Cardiac fibroblast (primary cell): ENCODE results near the gene TMEM187.

ENCODE experiments used
- DNase-seq, 2 donors: peaks; one replicate each; pipeline versions ENCODE4 v3.0.0 to v3.0.0-alpha.2; 2010; ENCODE audit warnings: low read depth in 2 of 2
- H3K4me3 ChIP-seq, 2 donors: replicated peaks in 1 of 2; 1 replicate in 1 of 2; 2 replicates in 1 of 2; pipeline ENCODE4 v1.5.1; 2011; ENCODE audit warnings: low read depth in 2 of 2, low read length in 2 of 2, mild to moderate bottlenecking in 2 of 2, moderate library complexity in 1 of 2
- TF ChIP-seq, protein P1 (sequence below): IDR thresholded peaks from one replicate; pipeline ENCODE4 v1.5.1; 2011; ENCODE audit warnings: low read depth, mild to moderate bottlenecking, low read length, inconsistent platforms

Gene TMEM187

GRCh38 chrX:154012336-154012991 is 39.9 kb downstream of the TMEM187 start:
- H3K4me3 ChIP-seq: no peak overlapping the region
- TF ChIP-seq, protein P1, sequence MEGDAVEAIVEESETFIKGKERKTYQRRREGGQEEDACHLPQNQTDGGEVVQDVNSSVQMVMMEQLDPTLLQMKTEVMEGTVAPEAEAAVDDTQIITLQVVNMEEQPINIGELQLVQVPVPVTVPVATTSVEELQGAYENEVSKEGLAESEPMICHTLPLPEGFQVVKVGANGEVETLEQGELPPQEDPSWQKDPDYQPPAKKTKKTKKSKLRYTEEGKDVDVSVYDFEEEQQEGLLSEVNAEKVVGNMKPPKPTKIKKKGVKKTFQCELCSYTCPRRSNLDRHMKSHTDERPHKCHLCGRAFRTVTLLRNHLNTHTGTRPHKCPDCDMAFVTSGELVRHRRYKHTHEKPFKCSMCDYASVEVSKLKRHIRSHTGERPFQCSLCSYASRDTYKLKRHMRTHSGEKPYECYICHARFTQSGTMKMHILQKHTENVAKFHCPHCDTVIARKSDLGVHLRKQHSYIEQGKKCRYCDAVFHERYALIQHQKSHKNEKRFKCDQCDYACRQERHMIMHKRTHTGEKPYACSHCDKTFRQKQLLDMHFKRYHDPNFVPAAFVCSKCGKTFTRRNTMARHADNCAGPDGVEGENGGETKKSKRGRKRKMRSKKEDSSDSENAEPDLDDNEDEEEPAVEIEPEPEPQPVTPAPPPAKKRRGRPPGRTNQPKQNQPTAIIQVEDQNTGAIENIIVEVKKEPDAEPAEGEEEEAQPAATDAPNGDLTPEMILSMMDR: no peak
- peak in 1 of 2 donors; percentile 29 for DNase-seq

DNA sequence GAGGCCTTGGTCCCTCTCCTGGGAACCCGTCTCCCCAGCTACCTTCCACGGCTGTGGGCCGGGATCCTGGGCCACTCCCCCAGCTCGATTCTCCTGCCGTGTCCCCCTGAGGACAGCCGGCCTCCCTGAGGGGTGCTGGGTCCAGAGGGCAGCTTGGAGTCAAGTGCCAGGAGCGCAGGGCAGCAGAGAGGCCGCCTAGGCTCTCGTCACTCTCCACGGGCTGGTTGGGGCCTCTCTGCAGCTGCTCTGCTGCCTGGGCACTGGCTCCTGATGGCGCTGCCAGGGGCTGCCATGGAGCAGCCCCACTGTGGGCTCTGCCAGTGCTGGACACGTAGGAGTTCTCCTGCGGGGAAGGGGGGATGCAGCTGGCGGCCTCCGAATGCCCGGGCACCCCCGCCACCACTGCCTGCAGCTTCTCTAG is 40.5 kb downstream of the TMEM187 start:
- DNase-seq: no peak
- H3K4me3 ChIP-seq: no peak overlapping the region
- TF ChIP-seq, protein P1: no peak

- TF ChIP-seq, protein P1: peak; percentile 78
- no peak overlapping the region for H3K4me3 ChIP-seq
- peak; percentile 33 to 45 for DNase-seq
Observed at GRCh38 chrX:154013614-154014360, 41.2 kb downstream of the TMEM187 start.

DNA sequence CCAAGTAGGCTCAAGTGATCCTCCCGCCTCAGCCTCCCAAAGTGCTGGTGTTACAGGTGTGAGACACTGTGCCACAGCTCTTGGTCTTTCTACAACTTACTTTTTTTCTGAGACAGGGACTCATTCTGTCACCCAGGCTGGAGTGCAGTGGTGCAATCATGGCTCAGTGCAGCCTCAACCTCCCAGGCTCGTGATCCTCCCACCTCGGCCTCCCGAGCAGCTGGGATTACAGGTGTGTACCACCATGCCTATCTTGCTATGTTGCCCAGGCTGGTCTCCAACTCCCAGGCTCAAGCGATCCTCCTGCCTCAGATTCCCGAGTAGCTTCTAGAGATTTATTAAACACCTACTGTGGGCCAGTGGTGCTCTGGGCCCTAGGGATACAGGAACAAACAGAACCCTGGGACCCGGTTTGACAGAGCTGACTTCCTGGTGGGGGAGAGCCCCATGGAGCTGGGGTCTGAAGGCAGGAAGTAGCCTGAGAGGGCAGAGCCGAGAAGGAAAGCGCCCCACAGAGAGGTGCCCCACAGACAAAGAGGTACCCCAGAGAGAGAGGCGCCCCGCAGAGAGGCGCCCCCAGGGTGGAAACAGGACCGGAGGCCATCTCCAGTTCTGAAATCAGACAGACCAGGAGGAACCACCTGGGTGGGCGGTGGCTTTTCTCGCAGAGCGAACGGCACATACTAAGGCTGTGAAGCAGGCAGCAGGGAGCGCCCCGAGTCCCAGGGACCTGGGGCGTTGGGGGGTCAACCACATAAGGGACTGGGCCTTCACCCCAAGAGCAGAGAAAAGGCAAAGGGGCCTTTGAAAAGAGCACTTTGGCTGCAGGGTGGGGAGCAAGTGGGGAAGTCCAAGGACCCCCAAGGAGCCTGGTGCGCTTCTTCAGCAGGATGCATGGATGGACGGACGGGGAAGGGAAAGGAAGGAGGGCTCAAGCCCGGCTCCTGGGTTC is 42.2 kb downstream of the TMEM187 start:
- TF ChIP-seq, protein P1: no peak
- DNase-seq: no peak
- H3K4me3 ChIP-seq: no peak overlapping the region

- DNase-seq: no peak
- TF ChIP-seq, protein P1: no peak
- H3K4me3 ChIP-seq: no peak overlapping the region
Observed at GRCh38 chrX:154015581-154016264, 43.2 kb downstream of the TMEM187 start.
